B cell (primary cell): Measurements from ENCODE around the gene PCDH9.

Experiments used
- EZH2 ChIP-seq: IDR thresholded peaks from 2 replicates; pipeline ENCODE4 v1.6.1; 2012; ENCODE audit warnings: borderline replicate concordance, low read depth, mild to moderate bottlenecking, moderate library complexity, low read length; ENCODE audit not compliant: insufficient read depth, poor library complexity, severe bottlenecking
- TF ChIP-seq, protein P1 (sequence below): fragments of 200-600 bp; IDR thresholded peaks from one replicate; pipeline ENCODE4 v1.8.0; 2022; ENCODE audit warnings: antibody characterized with exemption, mild to moderate bottlenecking

GRCh38 chr13:66911411-66911939 is 318.7 kb downstream of the PCDH9 start:
- TF ChIP-seq, protein P1, sequence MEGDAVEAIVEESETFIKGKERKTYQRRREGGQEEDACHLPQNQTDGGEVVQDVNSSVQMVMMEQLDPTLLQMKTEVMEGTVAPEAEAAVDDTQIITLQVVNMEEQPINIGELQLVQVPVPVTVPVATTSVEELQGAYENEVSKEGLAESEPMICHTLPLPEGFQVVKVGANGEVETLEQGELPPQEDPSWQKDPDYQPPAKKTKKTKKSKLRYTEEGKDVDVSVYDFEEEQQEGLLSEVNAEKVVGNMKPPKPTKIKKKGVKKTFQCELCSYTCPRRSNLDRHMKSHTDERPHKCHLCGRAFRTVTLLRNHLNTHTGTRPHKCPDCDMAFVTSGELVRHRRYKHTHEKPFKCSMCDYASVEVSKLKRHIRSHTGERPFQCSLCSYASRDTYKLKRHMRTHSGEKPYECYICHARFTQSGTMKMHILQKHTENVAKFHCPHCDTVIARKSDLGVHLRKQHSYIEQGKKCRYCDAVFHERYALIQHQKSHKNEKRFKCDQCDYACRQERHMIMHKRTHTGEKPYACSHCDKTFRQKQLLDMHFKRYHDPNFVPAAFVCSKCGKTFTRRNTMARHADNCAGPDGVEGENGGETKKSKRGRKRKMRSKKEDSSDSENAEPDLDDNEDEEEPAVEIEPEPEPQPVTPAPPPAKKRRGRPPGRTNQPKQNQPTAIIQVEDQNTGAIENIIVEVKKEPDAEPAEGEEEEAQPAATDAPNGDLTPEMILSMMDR = no peak
- TF ChIP-seq EZH2 = no peak
